Prostate gland (tissue), 2 donors: ENCODE measurements around the gene STYK1.

Experiments used
- CTCF ChIP-seq, 4 experiments: fragments of 200-600 bp in 2 of 4; fragments of 450-650 bp in 2 of 4; sonication (generic) in 2 of 4; IDR thresholded peaks; 1 replicate in 3 of 4; 2 replicates in 1 of 4; pipeline ENCODE4 v1.5.1; 2016 to 2019; ENCODE audit warnings: antibody characterized with exemption in 4 of 4, mild to moderate bottlenecking in 2 of 4, moderate library complexity in 2 of 4
- POLR2A ChIP-seq: fragments of 450-650 bp; IDR thresholded peaks from one replicate; pipeline ENCODE4 v1.6.1; 2016; ENCODE audit warnings: antibody characterized with exemption, mild to moderate bottlenecking
- POLR2AphosphoS5 ChIP-seq: sonication (generic); formaldehyde crosslinking; IDR thresholded peaks from one replicate; pipeline ENCODE4 v1.6.1; 2017; ENCODE audit warnings: antibody characterized with exemption

GRCh38 chr12:10645910-10646309 lies 27.9 kb downstream of the STYK1 start:
- TF ChIP-seq CTCF (IDR thresholded peaks at IDR 0.05) (no peak), POLR2A (no peak), POLR2AphosphoS5 (no peak)
